Body of pancreas (tissue), 4 donors: ENCODE results near the gene RHOJ.

Experiments used
- CTCF ChIP-seq, 7 experiments: fragments of 450-650 bp in 4 of 7; fragments of 200-600 bp in 3 of 7; sonication (generic) in 3 of 7; IDR thresholded peaks; one replicate each; pipeline ENCODE4 v1.5.1; 2016 to 2019; ENCODE audit warnings: antibody characterized with exemption in 7 of 7
- POLR2A ChIP-seq, 3 donors: fragments of 450-650 bp; IDR thresholded peaks; one replicate each; pipeline ENCODE4 v1.6.1; 2016; ENCODE audit warnings: antibody characterized with exemption in 3 of 3, mild to moderate bottlenecking in 2 of 3

- TF ChIP-seq CTCF (IDR thresholded peaks at IDR 0.05) = no peak
- no peak for TF ChIP-seq POLR2A (IDR thresholded peaks at IDR 0.05)
These were observed 3.5 kb upstream of the RHOJ start for GRCh38 chr14:63200767-63201166.
